ENCODE data around the gene RNF207. TPM values are rescaled to one million over a fixed set of nuclear protein-coding genes. Genes with fewer than 3 reads are reported as not detected.
A peak's percentile ranks its signal among the peaks of the same experiment; 100 is the strongest.

RNF207 gene
- polyA plus RNA-seq, 10 donors: 11.5 to 37.2 (median 15.0) TPM

GRCh38 chr1:6248161-6248776 is 42.4 kb downstream of the RNF207 start:
- DNase-seq: peak in 1 of 3 donors; percentile 22

- DNase-seq: peak in 1 of 3 donors; percentile 49
Observed at GRCh38 chr1:6248932-6249738, 43.2 kb downstream of the RNF207 start.

GRCh38 chr1:6249739-6250689 is 44.1 kb downstream of the RNF207 start:
- DNase-seq: peak in 1 of 3 donors; percentile 17

DNA sequence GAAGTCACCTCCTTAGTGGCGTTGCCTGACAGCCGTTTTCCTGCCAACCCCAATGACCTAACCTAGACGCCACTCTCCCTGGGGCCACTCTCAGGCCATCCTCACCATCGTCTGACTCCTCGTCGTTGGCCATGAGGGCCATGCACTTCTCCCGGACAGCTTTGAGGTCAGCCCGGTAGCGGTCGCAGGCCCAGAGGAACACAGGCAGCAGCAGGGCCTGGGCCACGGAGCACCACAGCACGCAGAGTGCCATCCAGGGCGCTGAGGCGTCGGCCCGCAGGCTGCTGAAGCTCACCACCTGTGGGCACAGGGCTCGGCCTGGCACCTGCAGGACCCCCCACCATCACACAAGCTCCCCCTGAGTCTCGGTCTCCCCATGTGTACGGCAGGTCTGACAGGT is 45.3 kb downstream of the RNF207 start:
- DNase-seq: no peak

- no peak for DNase-seq
Observed at GRCh38 chr1:6251681-6252373, 45.9 kb downstream of the RNF207 start.

DNA sequence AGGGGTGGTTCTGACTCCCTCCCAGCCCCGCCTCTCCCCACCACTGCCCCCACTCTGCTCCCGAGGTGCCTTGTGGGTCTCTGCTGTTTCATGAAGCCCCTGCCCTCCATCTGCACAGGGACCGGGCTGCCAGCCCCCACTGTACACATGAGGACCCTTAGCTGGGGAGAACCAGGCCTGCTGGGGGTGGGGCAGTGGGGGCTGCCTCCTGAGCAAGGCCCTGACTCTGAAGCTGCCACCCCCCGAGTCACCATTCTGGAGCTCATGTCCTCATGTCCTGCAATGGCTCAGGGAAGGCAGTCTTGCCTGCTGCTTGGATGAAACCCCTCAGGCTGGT is 46.4 kb downstream of the RNF207 start:
- no peak for DNase-seq

DNA sequence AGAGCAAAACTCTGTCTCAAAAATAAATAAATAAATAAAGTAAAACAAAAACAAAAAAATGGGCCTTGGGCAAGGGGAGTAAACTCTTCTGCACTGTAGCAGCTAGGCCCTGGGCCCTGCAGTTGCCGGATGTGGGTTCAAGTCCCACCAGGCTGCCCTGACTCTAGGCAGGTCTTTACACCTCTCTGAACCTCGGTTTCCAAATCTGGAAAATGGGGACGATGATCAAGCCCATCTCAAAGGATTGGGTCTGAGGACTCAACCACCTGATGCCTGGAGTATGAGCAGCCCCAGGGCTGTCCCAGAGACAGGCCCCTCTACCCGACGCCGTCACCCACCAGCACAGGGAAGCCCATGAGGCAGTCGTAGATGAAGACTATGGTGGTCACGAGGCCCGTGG is 47.5 kb downstream of the RNF207 start:
- DNase-seq: no peak

GRCh38 chr1:6254691-6255090 is 48.8 kb downstream of the RNF207 start:
- DNase-seq: no peak

GRCh38 chr1:6256645-6257044 is 50.7 kb downstream of the RNF207 start:
- no peak for DNase-seq

GRCh38 chr1:6257541-6258069 is 51.7 kb downstream of the RNF207 start:
- DNase-seq: no peak

- DNase-seq: no peak
Observed at GRCh38 chr1:6258675-6259074, 52.8 kb downstream of the RNF207 start.

DNA sequence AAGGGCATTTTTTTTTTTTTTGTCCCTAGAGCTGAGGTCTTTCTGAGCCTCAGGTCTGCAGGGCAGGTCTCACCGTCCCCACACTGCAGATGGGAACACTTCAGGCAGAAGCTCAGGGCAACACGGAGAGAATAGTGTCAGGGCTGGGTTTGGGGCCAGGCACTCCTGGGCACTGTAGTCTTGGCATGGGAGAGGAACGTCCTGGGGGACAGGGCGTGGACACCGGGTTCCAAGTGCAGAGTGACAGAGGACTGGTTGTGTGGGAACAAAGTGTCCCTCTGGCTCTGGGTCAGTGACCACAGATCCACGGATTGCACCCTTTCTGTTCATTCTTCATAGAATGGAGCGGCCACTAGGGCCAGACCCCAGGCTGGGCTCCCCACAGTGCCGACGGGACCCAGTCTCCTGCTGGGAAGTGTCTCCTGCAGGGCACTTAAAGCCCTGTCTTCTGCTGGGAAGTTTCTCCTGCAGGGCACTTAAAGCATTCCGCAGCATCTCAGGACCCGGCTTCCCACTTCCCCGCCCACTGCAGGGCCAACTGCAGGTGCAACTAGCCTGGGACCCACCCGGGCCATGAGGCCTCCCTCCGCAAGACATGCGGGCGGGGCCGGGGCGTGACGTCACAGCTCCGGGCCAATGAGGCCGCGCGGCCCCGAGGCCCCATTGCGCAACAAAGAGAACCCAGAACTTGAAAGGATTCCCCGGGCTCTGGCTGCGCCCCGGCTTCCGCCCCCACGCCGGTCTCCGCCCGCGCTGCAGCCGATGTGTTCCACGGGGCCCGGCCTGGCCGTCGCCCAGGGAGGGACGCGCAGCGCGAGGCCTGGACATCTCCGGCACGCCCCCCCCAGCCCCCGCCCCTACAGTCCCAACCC is 53.8 kb downstream of the RNF207 start:
- DNase-seq: peak in 1 of 3 donors; percentile 89

- DNase-seq: peak in 1 of 3 donors; percentile 71
Observed at GRCh38 chr1:6260433-6260934, 54.6 kb downstream of the RNF207 start.

GRCh38 chr1:6260961-6261614 is 55.2 kb downstream of the RNF207 start, which contains the start of gene GPR153:
TSS of gene GPR153 (minus strand) at chr1:6261098. CDS start at chr1:6254905, 6,193 bp downstream.
- DNase-seq: peak in 1 of 3 donors; percentile 78

DNA sequence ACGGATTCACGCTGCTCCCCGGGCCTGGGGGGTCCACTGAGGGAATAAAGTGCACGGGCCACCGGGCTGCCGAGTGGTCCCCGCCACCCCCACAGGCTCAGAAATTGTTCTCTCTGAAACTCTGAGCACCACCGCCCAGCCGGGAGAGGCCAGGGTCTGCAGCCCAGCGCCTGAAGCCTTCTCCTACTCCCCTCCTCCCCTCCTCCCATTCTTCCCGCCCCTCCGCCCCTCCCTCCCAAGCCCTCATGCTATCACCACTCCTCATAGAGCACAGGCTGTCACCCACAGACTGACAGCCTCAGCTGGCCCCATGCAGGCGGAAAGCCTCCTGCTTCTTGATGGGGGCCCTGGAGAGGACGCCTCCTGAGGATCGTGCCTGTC is 55.7 kb downstream of the RNF207 start:
- DNase-seq: peak; percentile 62 to 78 (median 67)

DNA sequence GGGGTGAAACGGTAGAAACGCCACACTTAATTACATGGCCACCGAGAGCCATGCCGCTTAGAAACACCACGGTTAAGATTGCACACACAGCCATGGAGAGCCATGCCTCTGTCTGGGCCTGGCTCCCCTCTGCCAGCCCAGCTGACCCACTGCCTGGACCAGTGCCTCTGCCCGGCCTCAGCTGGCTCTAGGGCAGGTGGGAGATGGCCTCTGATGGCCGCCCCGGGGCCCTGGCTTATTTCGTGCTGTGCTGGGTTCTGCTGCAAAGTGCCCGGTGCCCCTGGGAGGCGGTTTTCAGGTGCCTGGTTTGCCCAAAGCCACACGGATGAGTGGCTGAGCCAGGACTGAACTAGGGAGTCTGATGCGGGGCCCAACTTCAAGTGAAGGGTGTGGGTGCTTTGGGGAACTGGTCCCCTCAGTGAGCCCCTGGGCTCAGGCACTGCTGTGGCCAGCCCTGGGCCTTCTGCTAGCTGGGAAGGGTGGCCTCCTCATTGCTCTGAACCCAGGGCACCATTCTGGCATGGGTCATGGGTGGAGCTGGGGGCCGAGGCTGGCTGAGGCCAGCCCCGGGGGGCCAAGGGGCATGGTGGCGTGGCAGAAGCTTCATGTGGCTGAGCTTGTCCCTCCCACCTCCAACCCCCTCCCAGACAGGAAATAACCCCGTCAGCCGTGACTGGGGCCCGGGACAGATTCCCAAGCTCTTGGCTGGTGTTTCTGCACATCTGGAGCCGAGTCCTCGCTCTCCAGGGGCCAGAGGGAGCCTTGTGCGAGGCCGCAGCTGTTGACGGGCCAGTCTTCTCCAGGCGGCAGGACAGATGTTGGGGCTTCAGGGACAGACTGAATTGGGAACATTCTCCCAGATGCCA is 56.9 kb downstream of the RNF207 start:
- DNase-seq: peak; percentile 75 to 95 (median 89)

DNA sequence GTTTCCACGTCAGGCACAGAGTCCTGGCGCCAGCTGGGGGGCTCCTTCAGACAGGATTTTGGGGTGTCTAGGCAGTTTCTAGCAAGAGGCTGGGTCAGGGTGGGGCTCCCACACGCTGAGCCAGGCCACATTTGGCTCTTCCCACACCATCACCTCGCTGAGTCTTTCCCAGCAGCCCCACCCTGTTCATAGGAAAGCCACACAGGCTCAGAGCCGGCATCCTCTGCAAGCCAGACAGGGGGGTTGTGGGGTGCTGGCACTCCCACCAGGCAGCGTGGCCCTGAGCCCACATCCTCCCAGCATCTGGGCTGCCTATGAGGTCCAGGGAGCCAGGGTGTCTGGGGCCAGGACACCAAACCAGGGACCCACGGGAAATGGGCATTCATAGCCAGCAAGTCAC is 57.8 kb downstream of the RNF207 start:
- peak in 1 of 3 donors; percentile 48 for DNase-seq

- DNase-seq: no peak
Observed at GRCh38 chr1:6265151-6265550, 59.2 kb downstream of the RNF207 start.

Measured in muscle of back (tissue), 11 donors.